GM10847 (cell line): ENCODE data around the gene NUP107.

Experiments used
- POLR2A ChIP-seq: IDR thresholded peaks from 2 replicates; pipeline ENCODE4 v1.6.1; 2011; ENCODE audit not compliant: insufficient read length; ENCODE audit errors: extremely low read depth

The NUP107 gene

GRCh38 chr12:68686595-68687521, at the start of gene NUP107:
Gene NUP107 (plus strand): TSS chr12:68686978. CDS start chr12:68687066, 88 bp downstream.
- TF ChIP-seq POLR2A: peak; percentile 91

DNA sequence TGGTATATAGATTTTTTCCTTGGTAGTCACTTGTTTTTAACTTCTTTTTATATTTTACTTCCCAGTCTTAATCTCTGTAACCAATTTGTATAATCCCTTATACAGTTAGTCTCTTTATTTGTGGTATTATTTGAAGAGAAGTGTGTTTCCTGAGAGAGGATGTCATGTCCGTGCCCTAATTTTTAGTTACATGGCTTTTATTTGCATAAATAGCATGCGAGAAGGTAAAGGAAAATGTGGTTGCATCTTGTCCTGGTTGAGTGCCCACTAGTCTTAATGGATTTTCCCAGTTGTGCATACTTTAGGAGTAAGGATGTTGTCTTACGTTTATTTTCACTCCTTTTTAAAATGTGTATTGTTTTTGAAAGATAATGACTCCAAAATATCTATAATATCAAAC, 48.6 kb upstream of the NUP107 start:
- TF ChIP-seq POLR2A: no peak

DNA sequence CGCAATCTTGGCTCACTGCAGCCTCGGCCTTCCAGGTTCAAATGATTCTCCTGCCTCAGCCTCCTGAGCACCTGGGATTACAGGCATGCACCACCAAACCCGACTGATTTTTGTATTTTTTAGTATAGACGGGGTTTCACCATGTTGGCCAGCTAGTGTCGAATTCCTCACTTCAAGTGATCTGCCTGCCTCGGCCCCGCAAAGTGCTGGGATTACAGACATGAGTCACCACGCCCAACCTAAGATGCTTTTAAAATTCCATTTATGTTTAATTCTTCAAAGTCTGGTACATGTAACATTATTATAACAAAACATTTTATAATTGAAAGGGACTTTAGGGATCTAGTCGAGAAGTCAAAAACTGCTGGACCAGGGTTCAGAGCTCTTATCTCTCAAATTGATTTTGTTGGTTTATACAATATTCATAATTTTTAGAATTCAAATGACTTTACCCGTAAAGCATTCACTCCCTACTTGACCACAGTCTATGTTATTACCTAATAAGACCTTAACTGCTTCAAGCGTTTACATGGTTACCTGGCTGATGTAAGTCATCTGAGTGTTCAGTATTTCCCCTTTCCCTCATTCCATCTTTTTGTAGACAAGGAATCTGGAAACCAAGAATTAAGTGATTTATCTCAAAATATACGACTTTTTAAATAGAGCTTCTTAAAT, 47.9 kb upstream of the NUP107 start:
- TF ChIP-seq POLR2A: no peak

- TF ChIP-seq POLR2A: no peak
These were observed 47.4 kb upstream of the NUP107 start for GRCh38 chr12:68639396-68639767.

GRCh38 chr12:68641138-68641537, 45.6 kb upstream of the NUP107 start:
- no peak for TF ChIP-seq POLR2A

DNA sequence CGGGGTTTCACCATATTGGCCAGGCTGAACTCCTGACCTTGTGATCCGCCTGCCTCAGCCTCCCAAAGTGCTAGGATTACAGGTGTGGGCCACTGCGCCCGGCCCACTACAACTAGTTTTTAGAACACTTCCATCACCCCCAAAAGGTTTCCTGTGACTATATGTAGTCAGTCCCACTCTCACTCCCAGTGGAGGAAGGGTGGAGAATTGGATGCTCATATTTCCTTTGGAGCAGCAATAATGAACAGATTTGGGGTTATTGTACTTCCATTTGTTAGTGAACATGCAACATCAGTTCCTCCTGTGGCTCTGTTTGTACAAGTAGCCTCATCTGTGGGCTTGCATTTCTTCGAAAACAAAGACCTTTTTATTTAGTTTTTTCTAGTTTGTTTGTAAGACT, 40.3 kb upstream of the NUP107 start:
- no peak for TF ChIP-seq POLR2A

GRCh38 chr12:68647507-68647906, 39.3 kb upstream of the NUP107 start:
- TF ChIP-seq POLR2A: no peak

GRCh38 chr12:68648179-68648578, 38.6 kb upstream of the NUP107 start:
- no peak for TF ChIP-seq POLR2A

DNA sequence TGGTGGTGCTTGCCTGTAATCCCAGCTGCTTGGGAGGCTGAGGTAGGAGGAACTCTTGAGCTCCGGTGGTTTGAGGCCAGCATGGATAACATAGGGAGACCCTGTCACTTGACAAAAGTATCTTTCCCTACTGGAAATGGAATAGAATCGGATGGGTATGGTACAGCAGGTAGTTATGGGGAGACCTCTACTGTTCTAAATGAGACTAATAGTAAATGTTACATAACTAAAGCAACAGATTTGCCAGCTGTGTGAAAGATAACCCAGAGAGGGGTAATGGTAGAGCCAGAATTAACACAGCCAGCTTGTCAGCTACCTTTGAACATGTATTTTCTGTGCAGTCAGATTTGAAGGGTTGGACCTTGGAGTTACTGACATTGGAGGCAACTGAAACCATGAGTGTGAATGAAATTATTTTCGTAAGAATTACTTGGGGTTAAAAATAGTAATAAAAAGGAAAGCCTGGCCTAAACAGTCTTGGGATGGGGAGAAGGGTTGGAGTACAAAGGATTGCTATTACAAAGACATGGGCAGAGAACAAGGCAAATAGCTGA, 21.7 kb upstream of the NUP107 start:
- no peak for TF ChIP-seq POLR2A

GRCh38 chr12:68667291-68667690, 19.5 kb upstream of the NUP107 start:
- TF ChIP-seq POLR2A: no peak

DNA sequence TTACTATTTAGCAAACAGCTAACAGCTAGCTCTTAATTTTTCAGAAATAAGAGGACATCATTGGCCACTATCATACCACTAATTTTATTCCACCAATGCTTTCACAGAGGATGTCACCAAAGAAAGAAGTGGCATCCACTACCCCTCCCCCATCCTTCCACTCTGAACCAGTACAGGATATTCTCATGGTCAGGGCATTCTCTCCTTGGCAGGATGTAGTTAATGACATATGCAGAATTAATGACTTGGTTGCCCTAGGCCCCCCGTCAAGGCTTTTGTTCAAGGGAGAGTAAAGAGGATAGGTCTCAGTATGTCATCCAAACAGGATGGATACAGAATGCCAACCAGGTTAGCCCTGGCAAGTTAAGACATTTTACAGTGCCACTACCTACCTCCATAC, 18.9 kb upstream of the NUP107 start:
- no peak for TF ChIP-seq POLR2A

DNA sequence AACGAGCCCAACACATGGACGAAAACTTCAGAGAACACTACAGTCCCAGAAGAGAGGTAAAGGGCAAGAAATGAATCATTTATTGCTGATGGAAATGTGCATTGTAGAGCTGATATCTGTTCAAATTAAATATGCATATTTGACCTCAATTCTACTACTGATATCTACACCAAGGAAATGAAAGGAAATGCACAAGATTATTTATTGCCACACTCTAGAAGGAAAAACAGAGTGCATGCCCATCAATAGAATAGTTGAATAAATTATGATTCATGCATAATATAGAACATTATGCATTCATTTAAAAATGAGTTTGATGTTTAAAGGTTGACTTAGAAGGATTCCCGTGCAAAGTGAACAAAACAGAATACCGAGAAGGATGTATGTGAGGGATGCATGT, 15.6 kb upstream of the NUP107 start:
- no peak for TF ChIP-seq POLR2A

DNA sequence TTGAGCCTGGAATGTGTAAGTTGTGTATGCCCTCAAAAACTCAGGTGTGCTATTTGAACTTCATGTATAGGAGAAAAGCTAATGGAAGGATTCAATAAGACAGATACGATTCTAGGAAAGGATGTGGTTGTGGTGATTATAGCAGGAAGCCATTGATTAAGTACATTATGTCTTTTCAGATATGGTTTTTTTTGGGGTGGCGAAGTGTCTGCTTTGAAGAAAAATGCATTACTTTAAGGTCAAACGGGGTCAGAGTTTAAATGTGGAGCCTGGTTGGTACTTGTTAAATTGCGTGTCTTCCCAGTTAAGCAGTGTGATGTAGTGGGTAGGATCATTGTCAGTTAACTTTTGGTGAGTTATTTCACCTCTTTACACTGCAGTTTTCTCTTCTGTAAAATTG, 13.0 kb upstream of the NUP107 start:
- no peak for TF ChIP-seq POLR2A

GRCh38 chr12:68674376-68674775, 12.4 kb upstream of the NUP107 start:
- TF ChIP-seq POLR2A: no peak

GRCh38 chr12:68675101-68675842, 11.5 kb upstream of the NUP107 start:
- no peak for TF ChIP-seq POLR2A
